ENCODE data around the gene MAEA.
"Not testable (repeated sequence)": the region's sequence is repeated elsewhere in the genome, so short reads cannot be mapped to it uniquely, and the experiment has no call there.

The MAEA gene

DNA sequence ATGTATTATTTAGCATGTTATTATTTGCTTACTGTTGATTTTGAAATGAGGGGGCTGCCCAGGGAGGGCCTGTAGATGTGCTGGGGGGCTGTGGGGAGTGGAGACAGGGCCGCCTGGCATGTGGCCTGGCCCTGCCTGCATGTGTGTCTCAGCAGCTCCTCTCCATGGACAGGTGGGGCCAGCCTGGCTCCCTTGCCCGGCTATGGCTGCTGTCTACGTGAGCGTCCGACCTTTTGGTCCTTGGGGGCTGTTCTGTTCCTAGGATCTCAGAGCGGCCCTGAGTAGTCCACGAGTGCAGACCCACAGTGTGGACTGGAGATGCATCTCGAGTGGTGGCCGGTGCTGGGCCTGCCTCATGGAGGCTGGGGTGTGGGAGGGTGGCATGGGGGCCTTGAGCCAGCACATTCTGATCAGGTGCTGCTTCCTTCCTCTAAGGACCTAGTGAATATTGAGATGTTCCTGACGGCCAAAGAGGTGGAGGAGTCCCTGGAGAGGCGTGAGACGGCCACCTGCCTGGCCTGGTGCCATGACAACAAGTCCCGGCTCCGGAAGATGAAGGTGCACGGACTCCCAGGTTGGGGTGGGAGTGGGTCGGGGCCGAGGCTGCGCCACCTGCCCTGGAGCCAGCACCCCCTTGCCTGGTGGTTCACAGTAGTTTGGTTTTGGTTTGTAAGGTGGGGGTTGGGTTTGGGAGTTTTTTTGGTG lies 32.4 kb downstream of the MAEA start:
- DNase-seq (ENCODE audit: low spot score) = no peak

DNA sequence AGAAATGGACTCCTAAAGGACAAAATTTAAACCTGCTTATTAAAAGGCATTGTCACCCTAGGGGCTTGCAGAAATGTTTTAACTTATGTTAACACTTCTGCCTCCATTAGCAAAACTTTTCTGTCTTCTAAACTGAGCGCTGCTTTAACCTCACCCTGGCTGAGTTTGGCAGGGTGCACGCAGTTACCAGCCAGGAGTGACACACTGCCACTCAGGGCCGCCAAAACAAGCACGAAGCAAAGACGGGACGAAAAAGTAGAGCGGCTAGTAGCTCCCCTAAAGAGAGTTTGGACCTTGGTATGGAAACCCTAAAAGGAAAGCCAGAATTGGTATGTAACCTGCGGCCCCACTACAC lies 33.6 kb downstream of the MAEA start:
- no peak for DNase-seq (ENCODE audit: low spot score)

DNA sequence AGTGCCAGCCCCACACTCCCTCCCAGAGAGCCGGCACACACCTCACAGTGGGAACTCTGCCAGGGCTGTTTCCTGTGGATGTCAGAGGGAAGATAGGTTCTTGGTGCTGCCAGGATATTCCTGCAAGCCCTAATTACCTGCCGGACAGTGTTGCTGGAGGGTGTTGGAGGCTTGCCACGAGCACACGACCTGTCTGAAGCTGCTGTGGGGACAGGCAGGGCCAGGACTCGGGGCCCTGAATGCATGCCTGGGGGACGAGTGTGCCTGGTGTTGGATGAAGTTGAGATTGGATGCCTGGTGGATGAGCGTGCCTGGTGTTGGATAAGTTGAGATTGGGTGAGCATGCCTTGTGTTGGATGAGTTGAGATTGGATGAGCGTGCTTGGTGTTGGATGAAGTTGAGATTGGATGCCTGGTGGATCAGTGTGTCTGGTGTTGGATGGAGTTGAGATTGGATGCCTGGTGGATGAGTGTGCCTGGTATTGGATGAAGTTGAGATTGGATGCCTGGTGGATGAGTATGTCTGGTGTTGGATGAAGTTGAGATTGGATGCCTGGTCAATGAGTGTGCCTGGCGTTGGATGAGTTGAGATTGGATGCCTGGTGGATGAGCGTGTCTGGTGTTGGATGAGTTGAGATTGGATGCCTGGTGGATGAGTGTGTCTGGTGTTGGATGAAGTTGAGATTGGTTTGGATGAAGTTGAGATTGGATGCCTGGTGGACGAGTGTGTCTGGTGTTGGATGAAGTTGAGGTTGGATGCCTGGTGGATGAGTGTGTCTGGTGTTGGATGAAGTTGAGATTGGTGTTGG lies 34.1 kb downstream of the MAEA start:
- no peak for DNase-seq (ENCODE audit: low spot score)

DNA sequence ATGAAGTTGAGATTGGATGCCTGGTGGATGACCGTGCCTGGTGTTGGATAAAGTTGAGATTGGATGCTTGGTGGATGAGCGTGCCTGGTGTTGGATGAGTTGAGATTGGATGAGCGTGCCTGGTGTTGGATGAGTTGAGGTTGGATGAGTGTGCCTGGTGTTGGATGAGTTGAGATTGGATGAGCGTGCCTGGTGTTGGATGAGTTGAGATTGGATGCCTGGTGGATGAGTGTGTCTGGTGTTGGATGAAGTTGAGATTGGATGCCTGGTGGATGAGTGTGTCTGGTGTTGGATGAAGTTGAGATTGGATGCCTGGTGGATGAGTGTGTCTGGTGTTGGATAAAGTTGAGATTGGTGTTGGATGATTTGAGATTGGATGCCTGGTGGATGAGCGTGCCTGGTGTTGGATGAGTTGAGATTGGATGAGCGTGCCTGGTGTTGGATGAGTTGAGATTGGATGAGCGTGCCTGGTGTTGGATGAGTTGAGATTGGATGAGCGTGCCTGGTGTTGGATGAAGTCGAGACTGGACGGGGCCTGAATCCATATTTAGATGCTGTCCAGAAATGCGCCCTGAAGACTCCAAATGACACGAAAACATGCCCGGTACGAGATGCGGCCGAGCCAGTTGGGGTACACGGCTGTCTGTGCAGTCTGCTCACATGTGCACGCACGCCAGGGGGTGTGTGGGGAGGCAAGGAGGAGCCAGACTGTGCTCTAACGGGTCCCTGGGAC lies 34.9 kb downstream of the MAEA start:
- not testable (repeated sequence) for DNase-seq (ENCODE audit: low spot score)

DNA sequence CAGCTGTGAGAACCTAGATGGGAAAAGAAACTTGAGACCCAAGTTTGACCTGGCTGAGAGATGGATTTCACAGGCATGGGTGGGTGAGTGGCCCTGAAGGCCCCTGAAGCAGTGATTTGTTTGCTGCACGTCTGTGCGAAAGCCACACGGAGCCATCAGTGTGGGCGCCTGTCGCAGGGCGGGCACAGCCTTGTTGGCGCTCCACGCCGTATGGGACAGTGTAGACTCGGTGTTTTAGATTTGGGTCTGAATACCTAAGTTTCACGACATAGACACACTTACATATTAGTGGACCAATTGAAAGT lies 35.4 kb downstream of the MAEA start:
- DNase-seq (ENCODE audit: low spot score) = no peak

DNA sequence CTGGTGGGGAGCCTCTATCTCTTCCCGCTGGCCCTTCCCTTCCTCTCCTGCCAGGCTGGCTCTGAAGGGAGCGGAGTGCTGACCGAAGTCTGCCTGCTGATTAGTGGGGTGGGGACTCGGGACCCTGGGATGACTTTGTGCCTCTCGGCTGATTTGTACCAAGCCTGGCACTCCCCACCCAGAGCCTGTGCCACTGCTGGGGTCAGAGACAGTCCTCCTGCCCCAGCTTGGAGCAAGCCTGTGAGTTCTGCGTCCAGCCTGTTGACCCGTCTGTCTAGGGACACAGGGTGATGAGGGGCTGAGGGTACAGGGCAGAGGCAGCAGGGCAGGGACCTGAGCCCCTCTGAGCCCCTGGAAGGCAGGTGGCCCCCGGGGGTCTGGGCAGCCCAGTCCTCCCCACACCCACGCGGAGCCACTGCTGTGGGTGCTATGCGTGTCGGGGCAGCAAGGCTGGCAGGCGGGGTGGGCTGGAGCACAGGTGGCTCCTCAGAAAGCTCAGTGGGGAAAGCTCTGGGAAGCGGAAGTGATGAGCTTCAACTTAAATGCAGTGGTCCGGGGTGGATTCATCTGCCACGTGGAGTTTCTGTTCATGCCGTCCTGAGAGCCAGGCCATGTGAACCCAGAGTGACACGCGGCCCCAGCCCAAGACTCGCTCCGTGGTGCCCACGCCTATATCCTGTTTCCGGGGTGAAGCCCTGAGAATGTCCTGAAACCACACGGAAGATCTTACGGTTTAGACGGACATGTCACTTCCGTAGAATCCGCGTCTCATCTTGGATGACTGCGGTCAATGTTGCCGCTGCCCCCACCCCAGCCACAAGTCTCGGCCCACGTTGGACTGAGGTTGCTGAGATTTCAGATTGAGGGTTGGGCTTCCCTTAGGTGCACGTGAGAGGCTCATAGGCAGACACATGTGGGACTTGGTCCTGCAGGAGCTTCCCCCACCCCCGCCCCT lies 36.3 kb downstream of the MAEA start:
- no peak for DNase-seq (ENCODE audit: low spot score)

DNA sequence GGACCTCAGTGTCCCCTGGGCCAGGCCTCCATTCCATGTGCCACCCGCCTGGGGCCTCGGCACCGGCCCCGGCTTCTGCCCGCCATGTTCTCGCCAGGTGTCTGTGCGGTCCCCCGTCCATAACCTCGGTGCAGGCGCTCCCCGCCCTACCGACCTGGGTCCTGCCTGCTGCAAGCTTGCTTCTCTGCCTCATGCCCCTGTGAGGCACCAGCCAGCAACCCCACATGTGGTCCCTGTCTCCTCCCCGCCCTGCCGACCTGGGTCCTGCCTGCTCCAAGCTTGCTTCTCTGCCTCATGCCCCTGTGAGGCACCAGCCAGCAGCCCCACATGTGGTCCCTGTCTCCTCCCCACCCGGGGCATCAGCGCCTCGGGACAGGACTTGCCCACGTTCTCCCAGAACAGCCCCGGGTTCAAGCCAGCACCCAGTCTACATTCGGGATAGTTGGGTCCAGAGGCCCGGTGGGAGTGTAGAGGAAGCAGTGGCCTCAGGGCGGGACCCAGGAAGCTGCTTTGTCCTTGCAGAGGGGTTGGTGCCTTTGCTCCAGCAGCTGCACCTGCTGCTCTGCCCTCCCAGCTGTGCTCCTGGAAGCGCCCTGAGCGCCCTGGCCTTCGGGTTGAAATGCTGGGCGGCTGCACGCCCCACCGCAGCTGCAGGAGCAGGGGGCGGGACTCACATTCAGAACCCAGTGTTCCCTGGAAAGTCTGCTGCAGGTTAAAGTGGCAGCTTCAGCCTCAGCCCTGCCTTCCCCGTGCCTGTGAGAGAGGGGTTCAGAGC lies 37.2 kb downstream of the MAEA start:
- no peak for DNase-seq (ENCODE audit: low spot score)

DNA sequence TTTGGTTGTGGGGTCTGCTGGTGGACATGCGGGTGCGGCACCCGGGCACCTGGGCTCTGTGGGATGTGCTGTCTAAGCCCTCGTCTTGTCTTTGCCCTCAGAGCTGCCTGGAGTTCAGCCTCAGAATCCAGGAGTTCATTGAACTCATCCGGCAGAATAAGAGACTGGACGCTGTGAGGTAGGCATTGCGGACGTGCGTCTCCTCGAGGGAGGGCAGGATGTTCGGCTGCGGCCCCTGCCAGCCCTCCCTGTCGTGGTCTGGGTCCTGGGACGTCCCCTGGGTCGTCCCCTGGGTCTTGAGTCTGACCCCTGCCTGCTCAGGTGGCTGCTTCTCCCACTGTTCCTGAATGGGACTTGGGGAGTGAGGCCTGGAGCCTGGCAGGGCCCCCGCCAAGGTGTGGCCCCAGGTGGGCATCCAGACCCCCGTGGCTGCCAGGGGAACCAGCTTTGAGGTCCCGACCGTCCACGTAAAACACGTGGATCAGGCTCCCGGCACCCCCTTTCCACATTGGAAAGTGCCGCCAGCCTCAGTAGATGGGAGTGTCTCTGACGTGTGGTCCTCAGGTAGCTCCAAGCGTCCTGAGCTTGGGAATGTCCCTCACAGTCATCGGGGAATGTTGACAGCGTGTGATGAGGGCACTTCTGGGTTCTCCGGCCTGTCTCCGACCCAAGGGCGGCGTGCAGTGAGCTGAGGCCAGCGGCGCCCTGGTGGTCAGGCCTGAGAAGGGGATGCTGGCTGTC lies 38.0 kb downstream of the MAEA start:
- no peak for DNase-seq (ENCODE audit: low spot score)

DNA sequence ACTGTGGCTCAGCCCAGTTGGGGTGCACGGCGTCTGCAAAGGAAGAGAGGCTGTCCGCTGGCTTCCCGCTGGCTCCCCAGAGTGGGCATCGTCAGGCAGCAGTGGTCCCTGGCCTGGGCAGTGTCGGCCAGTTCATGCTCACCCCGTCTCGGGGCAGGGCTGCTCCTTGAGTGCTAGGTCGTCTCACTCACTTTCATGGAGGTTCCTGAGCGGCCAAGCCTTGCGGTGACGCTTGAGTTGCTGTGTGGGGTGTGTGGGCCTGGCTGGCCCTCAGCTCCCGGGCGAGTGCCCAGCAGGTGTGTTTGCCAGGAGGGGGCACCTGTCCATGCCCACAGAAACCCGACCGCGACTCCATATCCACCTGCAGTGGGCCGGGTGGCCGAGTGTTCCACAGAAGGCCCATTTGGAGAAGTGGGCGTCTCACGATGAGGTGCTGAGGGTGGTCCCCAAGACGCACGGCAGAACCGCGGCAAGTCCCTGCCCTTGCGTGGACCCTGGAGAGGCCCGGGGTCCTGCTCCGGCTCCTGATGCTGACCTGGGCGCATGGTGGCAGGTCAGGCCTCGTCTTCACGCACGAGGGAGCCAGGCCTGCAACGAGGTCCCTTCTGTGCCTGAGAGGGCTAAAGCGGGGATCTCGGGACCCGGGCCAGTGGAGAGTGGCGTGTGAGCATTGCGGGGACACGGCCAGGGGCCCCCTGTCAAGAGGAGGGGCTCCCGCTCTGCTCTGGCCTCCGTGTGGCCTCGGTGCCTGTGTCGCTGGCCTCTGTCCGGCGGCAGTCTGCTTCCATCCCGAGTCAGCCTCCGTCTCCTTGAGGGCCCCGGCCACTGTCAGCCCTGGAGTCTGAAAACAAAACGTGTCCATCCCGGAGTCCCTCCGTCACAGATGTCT lies 38.8 kb downstream of the MAEA start:
- no peak for DNase-seq (ENCODE audit: low spot score)

DNA sequence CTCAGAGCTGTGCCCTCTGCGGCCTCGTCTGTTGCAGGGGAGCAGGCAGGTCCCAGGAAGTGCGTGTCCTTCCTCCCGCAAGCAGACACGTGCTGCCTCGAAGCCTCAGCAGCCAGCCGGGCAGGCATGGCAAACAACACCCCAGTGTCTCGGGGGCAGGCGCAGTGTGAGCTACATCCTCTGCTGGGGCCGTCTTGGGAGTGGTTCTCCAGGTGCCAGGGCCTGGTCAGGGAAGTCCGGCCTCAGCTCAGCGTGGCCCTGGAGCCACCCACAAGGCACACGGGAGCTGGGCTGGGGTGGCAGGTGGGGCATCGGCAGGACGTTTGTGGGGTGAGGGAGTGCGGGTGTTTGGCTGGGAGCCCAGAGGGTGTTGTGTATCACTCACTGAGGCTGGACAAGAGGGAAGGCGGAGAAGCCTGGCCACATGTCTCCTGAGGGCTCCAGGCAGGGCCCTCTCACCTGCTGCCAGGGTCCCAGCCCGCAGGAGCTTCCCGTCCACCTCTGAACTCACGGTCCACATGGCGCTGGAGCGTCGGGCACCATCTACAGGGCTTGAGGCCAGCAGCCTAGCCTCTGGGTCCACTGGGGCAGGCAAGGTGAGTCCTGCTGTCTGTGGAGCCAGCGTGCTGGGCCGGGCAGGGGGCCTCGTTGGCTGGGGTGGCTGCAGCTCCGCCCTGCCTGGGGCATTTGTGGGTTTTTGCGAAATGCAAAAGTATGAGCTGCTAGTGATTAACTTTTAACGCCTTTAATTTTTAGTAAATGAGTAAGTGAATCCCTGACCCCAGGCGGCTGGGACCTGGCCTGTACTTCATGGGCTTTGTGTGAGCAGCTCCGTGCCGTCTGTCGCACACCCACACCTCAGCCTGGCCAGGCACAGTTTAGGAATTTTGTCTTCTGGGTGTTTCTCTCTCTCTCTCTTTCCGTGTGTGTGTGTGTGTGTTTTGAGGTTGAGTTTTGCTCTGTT lies 40.0 kb downstream of the MAEA start:
- DNase-seq (ENCODE audit: low spot score) = no peak

DNA sequence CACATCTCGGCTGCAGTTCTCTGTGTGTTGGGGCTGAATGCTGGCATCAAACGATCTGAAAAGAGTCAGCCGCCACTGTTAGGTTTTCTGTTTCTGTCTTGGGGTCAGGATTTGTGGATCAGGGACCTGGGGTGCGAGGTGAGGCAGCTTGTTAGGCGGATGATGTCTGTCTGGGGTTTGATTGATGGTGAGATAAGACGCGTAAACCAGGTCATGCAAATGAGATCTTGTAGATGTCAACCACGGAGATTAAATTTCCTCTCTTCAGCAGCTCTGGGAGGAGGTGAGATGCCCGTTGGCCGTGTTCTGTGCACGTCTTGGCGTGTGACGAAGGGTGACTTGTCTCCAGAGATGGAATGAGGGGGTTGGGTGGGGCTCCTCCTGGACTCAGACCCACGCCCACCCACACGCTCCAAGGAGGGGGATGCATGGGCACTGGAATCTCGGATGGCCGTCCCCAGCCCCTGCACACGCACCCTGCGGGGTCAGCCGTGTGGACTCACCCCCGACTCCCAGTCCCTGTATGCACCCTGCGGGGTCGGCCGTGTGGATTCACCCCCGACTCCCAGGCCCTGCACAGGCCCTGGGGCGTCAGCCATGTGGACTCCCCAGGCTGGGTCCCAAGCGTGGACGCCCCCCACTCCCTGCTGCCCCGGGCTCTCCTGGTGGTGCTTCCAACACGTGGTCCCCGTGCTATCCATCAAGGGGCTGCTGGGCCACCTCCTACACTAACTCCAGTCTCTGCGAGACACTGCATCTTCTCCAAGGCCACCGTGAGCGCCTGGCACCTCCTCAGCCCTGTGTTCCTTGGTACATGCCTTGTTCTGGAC lies 41.3 kb downstream of the MAEA start:
- no peak for DNase-seq (ENCODE audit: low spot score)

DNA sequence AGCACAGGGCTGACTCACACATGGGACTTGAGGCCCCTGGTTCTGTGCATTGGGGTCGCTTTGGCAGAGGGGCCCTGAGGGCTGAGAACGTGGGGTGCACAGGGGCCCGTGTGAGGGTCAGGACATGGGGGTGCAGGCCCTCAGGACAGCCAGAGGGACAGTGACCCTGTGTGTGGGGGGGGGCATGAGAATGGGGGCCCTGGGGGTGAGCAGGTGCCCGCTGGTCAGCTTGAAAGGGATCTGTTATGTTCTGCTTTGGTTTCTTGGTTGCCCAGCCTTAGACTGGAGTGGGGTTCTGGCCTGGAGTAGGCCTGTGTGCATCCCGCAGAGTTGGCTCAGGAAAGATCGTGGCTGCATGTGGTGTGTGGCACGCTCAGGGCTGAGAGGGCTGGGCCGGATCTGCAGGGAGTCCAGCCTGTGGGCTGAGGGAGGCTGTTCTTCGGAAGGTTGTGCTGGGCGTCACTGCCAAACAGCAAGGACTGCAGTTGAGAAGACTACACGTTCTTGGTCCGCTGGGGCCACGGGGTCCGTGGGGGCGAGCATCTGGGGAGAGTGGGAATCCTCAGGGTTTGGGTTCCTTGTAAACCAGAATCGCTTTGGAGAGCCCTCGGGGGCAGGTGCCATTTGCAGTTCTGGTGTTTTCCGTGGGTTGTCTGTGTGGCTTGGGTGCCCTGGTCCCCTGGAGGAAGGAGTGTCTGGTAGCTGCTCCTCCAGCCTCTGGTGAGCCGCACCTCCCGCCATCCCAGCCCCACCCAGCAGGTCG lies 42.1 kb downstream of the MAEA start:
- no peak for DNase-seq (ENCODE audit: low spot score)

DNA sequence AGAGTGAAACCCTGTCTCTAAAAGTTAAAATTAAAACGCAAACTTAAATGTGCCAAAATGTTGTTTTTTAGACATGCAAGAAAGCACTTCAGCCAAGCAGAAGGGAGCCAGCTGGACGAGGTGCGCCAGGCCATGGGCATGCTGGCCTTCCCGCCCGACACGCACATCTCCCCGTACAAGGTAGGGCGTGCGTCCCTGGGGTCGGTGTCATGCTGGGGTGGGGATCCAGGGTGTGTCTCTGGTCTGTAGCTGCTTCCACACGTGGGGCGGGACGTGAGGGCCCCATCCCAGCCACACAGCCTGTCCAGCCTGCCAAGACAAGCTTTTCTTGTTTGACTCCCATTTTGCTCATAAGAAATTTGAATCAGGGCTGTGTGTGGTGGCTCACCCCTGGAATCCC lies 43.0 kb downstream of the MAEA start:
- DNase-seq (ENCODE audit: low spot score) = no peak

DNA sequence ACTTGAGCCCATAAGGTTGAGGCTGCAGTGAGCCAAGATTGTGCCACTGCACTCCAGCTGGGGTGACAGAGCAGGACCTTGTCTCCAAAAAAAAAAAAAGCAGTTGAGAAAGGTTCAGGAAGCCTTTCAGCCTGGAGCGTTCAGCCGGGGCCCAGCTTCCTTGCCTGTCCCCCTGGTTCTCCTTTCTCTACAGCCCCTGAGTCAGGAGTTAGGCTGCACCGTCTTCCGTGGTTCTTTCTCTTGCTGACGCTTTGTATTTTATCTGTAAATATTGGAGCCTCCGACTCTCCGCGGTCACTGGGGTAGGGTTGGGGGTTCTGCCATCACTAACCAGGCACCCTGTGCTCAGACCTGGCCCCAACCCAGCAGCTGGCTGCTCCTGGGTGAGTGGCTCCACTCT lies 43.6 kb downstream of the MAEA start:
- no peak for DNase-seq (ENCODE audit: low spot score)

DNA sequence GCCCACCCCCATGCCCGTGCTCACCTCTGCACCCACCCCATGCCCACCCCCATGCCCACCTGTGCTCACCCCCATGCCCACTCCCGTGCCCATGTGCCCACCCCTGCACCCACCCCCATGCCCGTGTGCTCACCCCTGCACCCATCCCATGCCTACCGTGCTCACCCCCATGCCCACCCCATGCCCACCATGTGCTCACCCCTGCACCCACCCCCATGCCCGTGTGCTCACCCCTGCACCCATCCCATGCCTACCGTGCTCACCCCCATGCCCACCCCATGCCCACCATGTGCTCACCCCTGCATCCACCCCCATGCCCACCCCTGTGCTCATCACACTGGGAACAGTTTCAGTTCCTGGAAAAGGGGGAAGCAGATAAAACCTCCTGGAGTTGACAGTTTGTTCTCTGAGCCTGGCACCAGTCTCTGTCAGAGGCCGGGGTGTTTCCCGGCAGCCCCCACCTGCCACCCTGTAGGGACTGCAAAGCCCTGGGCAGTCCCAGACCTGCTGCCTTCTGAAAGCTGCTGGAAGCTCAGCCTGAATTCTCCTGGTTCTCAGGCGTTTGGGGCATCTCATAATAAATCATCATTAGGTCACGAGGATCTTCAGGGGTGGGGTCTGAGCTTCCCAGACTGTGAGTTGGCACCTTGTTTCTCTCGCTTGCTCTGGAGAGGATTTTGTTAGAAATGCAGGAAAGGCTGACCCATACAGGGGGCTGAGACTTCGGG lies 44.3 kb downstream of the MAEA start:
- DNase-seq (ENCODE audit: low spot score) = not testable (repeated sequence)

DNA sequence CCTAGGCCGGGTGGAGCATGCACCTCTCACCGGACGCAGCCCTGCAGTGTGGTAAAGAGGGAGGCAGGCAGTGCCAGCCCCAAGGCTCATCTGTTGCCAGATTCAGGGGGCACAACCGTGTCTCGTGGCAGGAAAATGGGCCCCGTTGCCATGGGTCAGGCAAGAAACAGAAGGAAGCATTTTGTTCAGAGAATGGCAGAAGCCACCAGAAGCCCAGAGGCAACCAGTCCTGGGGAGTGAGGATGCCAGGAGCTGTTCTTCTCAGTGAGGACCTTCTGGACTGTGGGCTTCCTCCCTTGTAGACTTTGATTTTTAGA lies 44.8 kb downstream of the MAEA start:
- peak; percentile 47 for DNase-seq (ENCODE audit: low spot score)

Data from globus pallidus (tissue), 1 donor.